ENCODE data around the gene WNT1.

The WNT1 gene

DNA sequence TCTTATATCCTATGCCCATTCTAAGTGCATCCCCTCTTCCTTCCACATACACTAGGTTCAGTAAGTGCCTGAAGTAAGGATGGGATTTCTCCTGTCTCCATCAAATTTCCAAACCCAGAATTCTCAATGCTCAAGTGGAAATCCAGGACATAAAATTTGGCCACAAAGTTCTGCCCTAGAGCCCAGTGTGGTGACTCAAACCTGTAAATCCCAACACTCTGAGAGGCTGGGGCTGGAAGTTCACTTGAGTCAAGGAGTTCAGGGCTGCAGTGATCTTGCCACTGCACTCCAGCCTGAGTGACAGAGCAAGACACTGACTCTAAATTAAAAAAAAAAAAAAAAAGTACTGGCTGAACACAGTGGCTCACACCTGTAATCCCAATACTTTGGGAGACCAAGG is 16.3 kb upstream of the WNT1 start:
- DNase-seq, result no peak

DNA sequence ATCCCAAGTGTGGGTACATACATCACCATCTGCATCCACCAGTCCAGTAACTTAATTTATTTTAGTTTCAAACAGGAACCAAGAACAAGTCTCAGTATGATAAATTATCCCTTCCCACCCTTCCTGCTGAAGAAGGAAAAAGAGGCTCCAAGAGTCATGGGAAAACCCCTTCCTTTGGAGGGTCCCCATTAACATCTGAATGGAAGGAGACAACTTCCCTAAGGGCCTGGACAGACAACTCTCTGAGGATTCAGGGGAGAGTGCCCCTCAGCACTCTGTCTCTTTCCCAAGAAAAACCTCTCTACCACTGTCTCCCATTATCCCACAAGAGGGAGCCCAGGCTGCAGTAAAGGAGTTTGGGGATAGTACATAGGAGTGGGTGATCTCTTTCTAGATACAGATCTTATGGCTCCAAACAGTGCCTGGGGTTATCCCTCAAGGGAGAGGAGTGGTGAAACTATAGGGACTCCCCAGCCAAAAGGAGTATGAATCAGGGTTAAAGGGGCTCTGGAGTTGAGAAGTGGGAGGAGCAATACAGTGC is 12.8 kb upstream of the WNT1 start:
- DNase-seq, result no peak

DNA sequence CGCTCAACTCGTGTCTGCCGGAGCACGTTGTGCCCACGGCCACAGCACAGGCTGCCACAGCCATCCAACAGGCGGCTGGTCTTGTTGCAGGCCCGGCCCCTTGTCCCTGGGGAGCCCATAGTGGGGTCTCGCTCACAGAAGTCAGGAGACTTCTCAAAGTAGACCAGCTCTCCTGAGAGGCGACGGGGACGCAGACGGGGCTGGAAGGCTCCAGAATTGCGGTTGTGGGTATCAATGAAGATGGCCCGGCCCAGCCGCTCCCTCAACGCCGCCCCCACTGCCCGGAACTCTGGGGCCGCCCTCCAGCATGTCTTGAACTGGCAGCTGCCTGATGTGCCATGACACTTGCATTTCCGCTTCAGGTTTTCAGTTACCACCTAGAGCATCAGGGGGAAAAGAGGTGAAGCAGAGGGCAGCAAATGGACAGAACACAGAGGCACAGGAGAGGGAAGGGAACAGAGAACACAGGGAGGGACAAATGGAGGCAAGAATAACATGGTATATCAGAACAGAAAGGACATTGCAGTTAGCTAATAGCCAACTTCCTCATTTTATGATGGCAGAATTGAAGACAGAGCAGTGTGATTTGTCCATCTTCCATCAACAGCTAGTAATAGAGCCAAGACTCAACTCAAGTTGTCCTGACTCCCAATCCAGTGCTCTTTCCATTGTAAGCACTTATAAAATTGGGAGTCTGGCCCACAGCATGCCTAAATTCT is 11.8 kb upstream of the WNT1 start:
- peak; percentile 33 for DNase-seq

DNA sequence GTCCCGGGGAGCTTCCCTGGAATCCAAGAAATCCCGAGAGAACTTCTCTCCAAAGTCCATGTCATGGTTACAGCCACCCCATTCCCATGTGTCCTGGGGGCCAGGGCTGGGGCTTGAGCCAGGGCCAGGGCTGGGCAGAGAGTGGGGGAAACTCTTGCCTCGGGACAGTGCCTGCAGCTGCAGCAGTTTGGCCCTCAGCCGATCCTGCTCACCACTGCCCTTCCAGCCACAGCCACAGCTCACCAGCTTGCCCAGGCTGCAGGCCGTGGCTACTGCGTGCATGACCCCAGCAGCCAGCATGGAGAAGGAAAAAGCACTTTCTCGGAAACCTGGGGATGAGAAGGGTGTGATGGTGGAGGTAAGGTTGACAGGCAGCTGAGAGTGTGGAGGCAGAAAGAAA is 10.1 kb upstream of the WNT1 start:
- no peak for DNase-seq

DNA sequence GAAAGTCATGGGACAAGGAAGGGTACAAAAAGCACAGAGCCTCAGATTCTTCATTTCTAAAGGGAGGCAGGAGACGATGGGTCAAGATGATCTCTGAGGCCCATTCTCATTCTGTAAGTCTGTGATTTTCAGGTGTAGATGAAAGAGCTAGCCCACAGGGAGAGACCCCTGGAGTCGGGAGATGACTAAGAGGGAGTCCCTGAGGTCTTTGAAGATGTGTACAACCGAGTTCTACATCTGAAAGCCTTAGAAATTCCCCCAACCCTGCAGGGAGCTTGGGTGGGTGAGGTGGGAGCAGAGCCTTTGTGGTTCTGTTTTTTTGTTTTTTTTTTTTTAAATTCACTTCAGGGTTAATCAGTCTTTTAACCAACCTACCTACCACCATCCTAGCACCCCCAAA is 9.7 kb upstream of the WNT1 start:
- DNase-seq, result no peak

DNA sequence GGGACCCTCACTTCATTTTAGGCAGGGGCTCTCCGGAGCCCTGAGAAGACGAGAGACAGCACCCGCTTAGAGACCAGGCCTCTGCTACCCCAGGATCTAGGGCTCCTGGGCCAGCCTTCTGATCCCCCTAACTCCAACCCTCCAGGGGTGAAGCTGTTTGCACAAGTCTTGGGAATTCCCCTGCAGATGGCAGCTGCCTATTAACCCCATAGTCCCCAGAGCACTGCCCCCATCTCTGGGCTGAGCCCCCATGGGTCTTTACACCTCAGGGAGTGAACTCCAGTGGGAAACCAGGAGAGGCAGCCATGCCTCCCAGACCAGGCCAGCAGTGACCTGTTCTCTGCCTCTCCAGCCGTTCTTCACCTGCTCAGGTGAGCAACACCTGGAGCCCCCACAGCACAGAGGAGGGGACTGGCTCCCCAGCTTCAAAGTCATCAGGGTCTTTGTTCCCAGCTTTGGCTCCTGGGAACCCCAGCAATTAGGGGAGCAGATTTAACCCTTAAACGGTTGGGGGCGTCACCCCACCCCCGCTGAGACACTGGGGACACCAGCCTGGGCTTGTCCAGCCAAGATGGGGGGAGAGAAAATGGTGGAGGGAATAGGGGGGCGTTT is 8.9 kb upstream of the WNT1 start:
- no peak for DNase-seq

DNA sequence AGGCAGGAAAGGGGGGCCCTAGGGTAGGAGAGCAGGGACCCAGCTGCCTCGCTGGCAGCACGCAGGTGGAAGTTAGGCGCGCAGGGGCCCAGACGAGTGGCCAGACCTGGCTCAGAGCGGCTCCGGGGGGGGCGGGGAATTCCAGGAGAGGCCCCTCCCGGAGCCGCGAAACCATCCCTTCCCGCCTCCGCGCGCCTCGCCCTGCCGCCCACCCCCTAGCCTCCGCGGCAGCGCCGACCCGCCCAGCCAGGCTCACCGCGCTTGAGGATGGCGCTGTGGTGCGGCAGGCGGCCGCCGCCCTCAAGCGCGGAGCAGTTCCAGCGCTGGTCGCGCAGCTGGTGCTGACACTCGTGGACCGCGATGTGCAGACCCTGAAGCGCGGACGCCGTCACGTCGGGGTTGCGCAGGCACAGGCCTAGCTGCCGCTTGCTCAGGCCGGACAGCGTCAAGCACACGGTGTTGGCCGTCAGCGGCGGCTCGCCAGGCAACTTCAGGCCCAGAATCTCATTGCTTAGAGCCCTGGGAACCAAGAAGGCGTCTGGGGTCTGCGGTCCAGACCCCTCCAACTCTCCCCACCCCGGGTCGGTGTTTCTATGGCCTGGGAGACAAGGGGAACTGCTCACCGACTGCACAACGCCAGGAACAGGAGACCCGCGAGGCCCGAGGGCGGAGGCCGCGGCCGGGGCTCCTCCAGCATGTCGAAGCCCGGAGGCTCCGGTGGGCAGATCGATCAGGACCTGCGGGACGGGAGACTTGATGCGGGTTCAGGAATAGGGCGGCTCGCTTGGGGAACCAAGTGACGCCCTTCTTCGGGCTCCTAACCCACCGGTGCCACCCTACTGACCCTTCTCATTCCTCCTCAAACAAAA is 8.1 kb upstream of the WNT1 start:
- DNase-seq, result no peak

DNA sequence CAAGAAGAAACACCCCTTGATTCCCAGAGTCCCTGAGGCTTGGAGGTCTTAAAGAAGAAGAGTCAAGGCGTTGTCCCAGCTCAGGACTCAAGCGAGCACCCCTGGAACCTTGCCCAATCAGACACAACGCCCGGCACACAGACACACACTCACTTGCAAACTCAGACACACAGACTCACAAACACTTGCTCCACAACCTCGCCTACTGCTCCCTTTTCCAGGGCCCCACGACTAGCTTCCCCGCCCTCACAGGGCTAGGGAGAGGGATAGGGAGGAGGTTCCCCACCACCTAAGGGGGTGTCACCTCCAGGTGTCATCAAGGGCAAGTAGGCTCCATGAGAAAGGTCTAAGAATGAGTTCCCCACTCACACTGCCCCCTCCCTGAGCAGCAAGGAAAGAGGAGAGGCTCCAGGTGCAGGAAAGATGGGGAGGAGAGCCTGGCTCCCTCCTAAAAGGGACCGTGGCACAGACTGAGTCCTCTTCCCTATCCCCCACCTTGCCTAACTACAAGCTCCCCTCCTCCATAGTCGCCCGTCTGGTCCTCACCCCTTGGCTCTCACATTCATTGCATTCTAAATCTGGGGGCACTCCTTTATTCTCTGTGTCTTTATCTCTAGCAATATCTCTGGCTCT is 7.3 kb upstream of the WNT1 start:
- no peak for DNase-seq

DNA sequence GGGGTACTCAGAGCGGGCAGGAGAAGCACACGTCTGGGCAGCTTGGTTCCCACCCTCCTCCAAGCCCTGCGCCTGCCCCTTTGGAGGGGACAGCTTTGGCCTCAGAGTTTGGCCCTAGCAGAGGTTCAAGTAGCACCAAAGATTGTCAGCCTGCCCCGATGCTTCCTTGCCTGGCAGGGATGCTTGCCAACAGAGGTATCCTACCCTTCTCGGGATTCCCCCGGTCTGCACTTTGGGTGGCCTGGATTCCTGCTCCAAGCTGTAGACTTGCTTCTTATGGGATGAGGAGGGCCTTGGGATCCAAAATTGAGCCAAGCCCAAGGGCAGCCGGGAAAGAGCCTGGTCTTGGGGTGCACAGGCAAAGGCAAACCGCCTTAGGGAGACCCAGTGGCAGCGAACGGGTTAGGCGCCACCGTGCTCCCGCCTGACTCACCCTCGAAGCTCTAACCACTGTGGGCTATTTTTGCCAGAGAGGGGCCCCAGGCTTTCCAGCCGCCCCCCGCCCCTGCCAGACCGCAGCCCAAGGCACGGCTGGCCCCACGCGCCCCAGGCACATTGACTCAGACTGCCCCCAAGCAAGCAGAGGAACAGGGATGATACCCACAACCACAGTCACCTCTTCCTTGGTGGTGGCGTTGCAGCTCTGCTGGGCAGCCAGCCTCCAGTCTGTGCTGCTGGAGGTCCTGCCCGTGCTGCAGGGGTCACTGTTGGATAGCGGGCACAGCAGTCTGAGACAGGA is 5.7 kb upstream of the WNT1 start:
- DNase-seq, result peak; percentile 36

DNA sequence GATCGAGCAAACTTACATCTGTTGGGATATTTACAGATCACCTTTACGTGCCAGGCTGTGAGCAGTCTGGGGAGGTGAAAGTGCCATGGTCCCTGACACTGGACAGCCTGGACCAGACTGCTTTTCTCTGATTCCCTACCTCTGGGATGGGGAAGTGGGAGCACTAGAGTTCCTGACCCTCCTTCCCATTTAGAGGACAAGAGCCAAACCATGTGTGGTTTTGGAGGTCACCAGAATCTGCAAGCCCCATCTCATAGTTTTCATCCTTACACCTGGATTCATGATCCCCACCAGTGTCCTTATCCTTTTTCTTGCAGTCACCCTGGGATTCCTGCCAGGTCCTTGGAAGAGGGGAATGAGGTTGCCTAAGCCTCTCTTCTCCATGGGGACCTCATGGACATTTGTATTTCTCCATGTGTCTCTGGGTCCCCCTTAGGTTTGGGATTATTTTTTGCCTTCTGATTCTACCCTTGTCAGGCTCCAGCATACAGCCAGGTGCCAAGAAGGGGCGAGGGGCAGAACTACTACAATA is 5.1 kb upstream of the WNT1 start:
- no peak for DNase-seq

DNA sequence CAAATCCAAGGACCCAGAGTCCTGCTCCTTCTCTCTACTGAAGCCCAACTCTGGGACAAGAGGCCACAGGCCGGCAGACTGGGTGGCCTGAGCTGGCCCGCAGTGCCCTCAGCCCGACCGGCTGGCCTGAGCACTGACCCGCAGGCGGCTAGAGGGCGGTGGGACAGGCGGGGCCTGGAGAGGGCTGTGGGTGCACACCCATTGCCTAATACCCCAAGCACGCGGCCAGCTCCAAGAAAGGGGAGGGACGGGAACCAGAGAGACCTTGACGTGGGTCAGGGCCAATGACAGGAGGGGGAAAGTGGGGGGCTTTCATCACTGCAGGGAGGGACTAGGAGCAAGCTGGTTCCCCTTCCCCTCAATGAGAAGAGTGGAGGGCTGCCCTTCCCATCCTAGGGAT is 4.6 kb upstream of the WNT1 start:
- no peak for DNase-seq

DNA sequence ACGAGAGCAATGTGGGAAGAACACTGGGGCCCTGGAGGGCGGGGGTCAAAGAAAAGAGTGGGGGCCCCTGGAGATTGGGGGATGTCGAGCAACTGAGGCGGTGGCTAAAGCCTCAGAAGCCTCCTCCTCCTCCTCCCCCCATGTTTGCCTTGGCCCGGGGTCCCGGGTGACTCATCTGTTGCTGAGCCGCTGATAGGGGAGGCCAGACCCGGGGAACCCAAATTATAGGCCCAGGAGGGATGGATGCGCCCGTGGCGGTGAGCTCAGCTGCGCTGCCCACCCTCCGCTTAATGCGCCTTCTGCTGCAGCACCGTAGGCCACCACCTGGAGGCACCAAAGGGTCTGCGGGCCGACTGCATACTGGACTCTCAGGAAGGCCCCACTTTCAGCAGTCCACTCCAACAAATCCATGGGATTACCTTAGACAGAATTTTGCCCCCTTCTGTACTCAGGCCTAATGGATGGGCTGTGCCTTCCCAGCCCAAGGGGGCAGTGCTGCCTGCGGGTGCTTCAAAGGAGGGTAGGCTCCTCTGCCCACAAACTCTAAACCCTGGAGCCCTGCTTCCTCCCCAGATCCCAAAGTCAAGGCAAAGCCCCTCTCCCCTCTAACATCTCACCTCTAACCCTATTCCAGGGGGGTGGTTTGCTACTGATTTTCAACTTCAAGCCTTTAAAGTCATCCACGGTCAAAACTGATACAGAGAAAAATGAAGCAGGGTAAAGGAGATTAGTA is 4.0 kb upstream of the WNT1 start:
- no peak for DNase-seq

DNA sequence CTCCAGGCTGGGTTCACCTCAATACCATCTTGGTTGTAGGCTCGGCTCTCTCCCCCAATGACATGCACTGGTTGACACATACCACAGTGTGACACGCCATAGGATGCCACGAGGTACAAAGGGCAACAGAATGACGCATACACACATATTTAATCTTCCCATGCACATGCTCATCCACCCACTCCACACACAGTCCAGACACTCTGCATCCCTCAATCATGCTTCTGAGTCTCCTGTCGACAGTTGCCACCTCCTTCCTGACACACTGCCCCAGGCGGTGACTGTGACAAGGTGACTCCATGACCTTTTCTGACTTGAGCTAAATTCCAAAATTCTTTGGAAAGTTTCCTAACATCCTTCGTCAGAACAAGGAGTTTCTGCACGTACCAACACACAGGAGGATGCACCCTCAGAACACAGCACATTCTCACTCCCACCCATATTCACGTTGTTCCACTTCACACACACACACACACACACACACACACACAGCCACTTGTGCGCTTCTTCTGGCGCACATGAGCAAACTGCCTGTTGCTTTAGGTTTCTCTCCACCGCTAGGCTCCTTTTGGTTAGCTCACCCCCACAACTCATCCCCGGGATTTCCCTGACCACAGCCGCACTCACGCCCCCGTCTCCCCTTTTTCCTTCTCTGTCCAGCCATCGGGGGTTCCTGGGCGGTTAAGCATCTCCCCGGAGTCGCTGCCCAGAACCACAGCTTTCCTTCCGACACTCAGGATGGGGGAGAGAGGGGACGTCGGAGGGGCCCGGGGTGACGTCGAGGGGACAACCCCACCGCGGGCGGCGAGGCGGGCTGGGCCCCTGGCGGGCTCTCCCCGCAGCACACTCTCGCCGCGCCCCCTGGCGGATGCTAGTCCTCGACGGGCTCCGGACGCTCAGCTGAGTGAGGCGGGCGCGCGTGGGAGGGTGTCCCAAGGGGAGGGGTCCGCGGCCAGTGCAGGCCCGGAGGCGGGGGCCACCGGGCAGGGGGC is 536 bp upstream of the WNT1 start:
- no peak for DNase-seq

DNA sequence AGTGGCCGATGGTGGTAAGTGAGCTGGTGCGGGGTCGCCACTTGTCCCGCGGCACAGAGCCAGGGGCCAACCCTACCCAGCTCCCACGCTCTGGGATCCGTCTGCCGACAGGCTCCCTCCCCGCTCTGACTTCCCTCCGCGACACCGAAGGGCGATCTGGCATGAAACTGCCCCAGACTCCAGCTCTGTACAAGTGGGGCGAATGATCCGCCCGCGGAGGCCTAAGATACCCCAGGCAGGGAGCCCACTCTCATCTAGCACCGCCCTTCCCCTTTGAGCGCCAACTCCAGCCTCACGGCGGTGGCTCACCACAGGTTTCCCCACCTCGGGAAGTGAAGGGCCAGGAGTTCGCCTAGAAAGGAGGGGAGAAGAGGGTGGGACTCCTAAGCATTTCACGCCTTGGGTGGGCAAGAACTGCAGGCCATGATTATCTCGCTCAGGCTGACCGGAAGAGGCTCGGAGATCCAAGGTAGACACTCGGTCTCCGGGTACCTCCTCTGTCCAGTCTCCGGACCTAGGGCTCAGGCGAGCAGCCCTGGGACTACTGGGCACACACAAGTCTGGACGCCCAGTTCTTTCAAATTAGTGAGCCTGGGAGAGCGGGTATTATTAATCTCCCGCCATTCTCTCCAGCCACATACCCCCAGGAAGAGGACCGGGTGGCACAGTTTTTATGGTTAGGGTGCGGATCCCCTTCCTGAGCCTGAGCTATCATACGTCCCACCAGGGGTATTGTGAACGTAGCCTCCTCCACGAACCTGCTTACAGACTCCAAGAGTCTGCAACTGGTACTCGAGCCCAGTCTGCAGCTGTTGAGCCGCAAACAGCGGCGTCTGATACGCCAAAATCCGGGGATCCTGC is 849 bp downstream of the WNT1 start:
- no peak for DNase-seq

DNA sequence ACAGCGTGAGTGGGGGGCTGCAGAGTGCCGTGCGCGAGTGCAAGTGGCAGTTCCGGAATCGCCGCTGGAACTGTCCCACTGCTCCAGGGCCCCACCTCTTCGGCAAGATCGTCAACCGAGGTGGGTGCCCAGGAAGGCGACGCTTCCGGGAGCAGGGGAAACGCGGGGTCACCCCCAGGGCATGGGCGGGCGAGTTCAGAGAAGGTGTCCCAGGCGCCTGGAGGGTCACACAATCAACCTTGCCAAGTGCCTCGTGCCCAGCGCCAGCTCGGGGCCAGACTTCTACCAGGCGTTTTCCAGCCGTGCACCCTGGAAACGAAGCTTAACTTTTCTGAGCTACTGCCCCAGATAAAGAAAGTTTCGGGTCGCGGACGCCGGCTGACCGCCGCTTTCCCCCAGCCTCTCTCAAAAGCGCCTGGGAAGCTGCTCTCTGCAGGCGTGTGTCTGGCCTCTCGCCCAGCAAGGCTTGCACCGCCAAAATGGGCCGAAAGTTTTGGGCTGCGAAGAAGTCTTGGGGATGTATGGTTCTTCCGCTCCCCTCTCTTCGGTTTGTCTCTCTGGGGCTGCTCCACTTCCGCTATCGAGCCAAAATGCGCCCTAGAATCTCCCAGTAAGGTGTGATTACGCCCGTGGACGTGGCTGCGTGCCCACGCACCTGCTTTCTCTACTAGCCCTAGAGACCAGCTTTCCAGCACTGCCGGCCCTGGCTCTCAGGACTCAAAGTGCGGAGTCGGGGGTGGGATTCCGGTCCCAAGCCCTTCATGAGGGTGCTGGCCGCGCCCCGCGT is 1.7 kb downstream of the WNT1 start:
- DNase-seq, result no peak

DNA sequence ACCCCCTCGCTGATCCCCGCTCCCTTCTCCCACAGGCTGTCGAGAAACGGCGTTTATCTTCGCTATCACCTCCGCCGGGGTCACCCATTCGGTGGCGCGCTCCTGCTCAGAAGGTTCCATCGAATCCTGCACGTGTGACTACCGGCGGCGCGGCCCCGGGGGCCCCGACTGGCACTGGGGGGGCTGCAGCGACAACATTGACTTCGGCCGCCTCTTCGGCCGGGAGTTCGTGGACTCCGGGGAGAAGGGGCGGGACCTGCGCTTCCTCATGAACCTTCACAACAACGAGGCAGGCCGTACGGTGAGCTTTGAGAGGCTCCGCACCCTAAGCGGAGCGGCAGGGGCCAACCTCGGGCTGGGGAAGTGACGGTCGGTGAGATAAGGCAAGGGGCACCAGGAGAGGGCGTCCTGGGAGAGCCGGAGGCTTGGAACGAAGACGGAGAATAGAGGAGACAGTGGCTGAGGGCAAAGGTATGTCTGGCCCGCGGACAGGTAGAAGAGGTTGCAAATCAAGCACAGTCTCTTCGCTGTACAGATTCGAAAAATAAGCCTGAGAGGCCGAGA is 2.3 kb downstream of the WNT1 start:
- DNase-seq, result no peak

DNA sequence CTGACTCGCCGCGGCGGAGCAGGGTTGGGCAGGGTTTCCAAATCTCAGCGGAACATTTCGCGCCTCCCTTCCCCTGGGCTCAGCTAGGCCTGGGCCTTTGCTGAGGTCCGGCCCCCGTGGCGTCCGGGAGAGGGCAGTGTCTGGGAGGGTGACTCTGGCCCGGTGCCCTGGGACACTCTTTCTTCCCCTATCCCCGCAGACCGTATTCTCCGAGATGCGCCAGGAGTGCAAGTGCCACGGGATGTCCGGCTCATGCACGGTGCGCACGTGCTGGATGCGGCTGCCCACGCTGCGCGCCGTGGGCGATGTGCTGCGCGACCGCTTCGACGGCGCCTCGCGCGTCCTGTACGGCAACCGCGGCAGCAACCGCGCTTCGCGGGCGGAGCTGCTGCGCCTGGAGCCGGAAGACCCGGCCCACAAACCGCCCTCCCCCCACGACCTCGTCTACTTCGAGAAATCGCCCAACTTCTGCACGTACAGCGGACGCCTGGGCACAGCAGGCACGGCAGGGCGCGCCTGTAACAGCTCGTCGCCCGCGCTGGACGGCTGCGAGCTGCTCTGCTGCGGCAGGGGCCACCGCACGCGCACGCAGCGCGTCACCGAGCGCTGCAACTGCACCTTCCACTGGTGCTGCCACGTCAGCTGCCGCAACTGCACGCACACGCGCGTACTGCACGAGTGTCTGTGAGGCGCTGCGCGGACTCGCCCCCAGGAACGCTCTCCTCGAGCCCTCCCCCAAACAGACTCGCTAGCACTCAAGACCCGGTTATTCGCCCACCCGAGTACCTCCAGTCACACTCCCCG is 3.0 kb downstream of the WNT1 start:
- no peak for DNase-seq
